Body of pancreas (tissue), 4 donors: Measurements from ENCODE around the gene BPHL. TPM values are rescaled to one million over a fixed set of nuclear protein-coding genes. Genes with fewer than 3 reads are reported as not detected.
"Not testable (repeated sequence)": the region's sequence is repeated elsewhere in the genome, so short reads cannot be mapped to it uniquely, and the experiment has no call there.

Experiments used
- ATAC-seq: fragments of 150-250 bp; one replicate; pipeline ENCODE4 v1.9.1; 2016
- DNase-seq, 4 donors: peaks; one replicate each; pipeline ENCODE4 v3.0.0-alpha.2; 2019
- H3K27ac ChIP-seq, 4 donors: fragments of 200-600 bp; sonication (generic); 1 replicate in 3 of 4; 2 replicates in 1 of 4; pipeline versions ENCODE4 v1.5.1 to v1.6.1; 2016 to 2019; ENCODE audit warnings: mild to moderate bottlenecking in 1 of 4, mixed read lengths in 1 of 4, moderate library complexity in 1 of 4
- H3K27me3 ChIP-seq, 2 donors: fragments of 200-600 bp; sonication (generic); one replicate each; pipeline ENCODE4 v1.6.0; 2016; ENCODE audit warnings: mild to moderate bottlenecking in 1 of 2
- H3K36me3 ChIP-seq, 2 donors: fragments of 200-600 bp; sonication (generic); replicated peaks in 1 of 2; 2 replicates each; pipeline ENCODE4 v1.5.1; 2016; ENCODE audit warnings: low read depth in 2 of 2; ENCODE audit not compliant: insufficient read depth in 1 of 2
- H3K4me1 ChIP-seq: fragments of 200-600 bp; sonication (generic); one replicate; pipeline ENCODE4 v1.6.0; 2016
- H3K4me3 ChIP-seq, 2 donors: fragments of 200-600 bp; sonication (generic); 1 replicate in 1 of 2; 2 replicates in 1 of 2; pipeline ENCODE4 v1.5.1; 2016 to 2019
- H3K9me3 ChIP-seq, 3 donors: fragments of 200-600 bp; sonication (generic); 1 replicate in 2 of 3; 2 replicates in 1 of 3; pipeline ENCODE4 v1.5.1; 2016
- CTCF ChIP-seq, 7 experiments: fragments of 450-650 bp in 4 of 7; fragments of 200-600 bp in 3 of 7; sonication (generic) in 3 of 7; IDR thresholded peaks; one replicate each; pipeline ENCODE4 v1.5.1; 2016 to 2019; ENCODE audit warnings: antibody characterized with exemption in 7 of 7
- POLR2A ChIP-seq, 3 donors: fragments of 450-650 bp; IDR thresholded peaks; one replicate each; pipeline ENCODE4 v1.6.1; 2016; ENCODE audit warnings: antibody characterized with exemption in 3 of 3, mild to moderate bottlenecking in 2 of 3
- WGBS, 2 donors: methylation state at CpG; one replicate each; pipeline ENCODE4 v1.1.5; 2017; 5-methylcytosine and 5-hydroxymethylcytosine counted together
- intact Hi-C: fragments of 100-400 bp; cut with DNase I; formaldehyde crosslinking; loops from one replicate; pipeline ENCODE4 v1.15.1; 2023
- total RNA-seq, 2 donors: library from RNA; depleted of rRNA; stranded (reverse); fragments of >200 nt; gene quantifications; one replicate each; pipeline ENCODE4 v1.1.0, GENCODE V29; 2016

Gene BPHL
- total RNA-seq, 2 donors from 2014 or later = 15.6 to 21.8 TPM

- TF ChIP-seq CTCF (IDR thresholded peaks at IDR 0.05) (no peak), POLR2A (IDR thresholded peaks at IDR 0.05) (no peak)
- Histone ChIP-seq H3K36me3 (peaks cover 6 to 15% of the 10 kb centered on the region in 2 donors), H3K4me3 (no peak overlapping the region), H3K9me3 (no peaks in the 10 kb centered on the region), H3K4me1 (peaks cover 20% of the 10 kb centered on the region), H3K27ac (no peak overlapping the region), H3K27me3 (no peaks in the 10 kb centered on the region)
- WGBS, 2 donors = 91 to 94% methylated on average over 3 of the region's 3 CpGs
- ATAC-seq (no peak), DNase-seq (no peak)
- intact Hi-C loops = no loop called here
These were observed 42.2 kb upstream of the BPHL start for GRCh38 chr6:3076320-3076719.

- intact Hi-C loops = no loop called here
- no peaks in the 10 kb centered on the region for H3K9me3 ChIP-seq
- H3K4me1 ChIP-seq = peaks cover 17% of the 10 kb centered on the region
- H3K27me3 ChIP-seq = no peaks in the 10 kb centered on the region
- WGBS, 2 donors = 86 to 93% methylated on average over 9 of the region's 9 CpGs
- no peak overlapping the region for H3K27ac ChIP-seq
- H3K36me3 ChIP-seq = peaks cover 6 to 17% of the 10 kb centered on the region in 2 donors
- TF ChIP-seq POLR2A (IDR thresholded peaks at IDR 0.05) (no peak), CTCF (IDR thresholded peaks at IDR 0.05) (no peak)
- no peak for DNase-seq
- ATAC-seq = no peak
- no peak overlapping the region for H3K4me3 ChIP-seq
These were observed 41.1 kb upstream of the BPHL start for GRCh38 chr6:3077430-3077829.

GRCh38 chr6:3078952-3079351 is 39.6 kb upstream of the BPHL start:
- H3K27me3 ChIP-seq, H3K4me3 ChIP-seq, intact Hi-C loops, H3K9me3 ChIP-seq, DNase-seq, H3K27ac ChIP-seq, ATAC-seq: not testable (repeated sequence)
- H3K4me1 ChIP-seq = peaks cover 17% of the 10 kb centered on the region
- peaks cover 6 to 30% of the 10 kb centered on the region in 2 donors for H3K36me3 ChIP-seq
- WGBS, 2 donors = 97% methylated on average over 8 of the region's 8 CpGs

- Histone ChIP-seq H3K4me3 (no peak overlapping the region), H3K9me3 (no peaks in the 10 kb centered on the region), H3K36me3 (peaks cover 6 to 33% of the 10 kb centered on the region in 2 donors), H3K4me1 (peaks cover 16% of the 10 kb centered on the region), H3K27ac (no peak overlapping the region), H3K27me3 (no peaks in the 10 kb centered on the region)
- TF ChIP-seq CTCF (IDR thresholded peaks at IDR 0.05) (no peak), POLR2A (IDR thresholded peaks at IDR 0.05) (no peak)
- DNase-seq (no peak), ATAC-seq (no peak)
- intact Hi-C loops = no loop called here
- 100% methylated on average over 1 of the region's 1 CpG for WGBS, 2 donors
These were observed 38.8 kb upstream of the BPHL start for GRCh38 chr6:3079682-3080081.

- peak in 1 of 4 donors; percentile 23 for DNase-seq
- intact Hi-C loops = no loop called here
- no peak overlapping the region for H3K27ac ChIP-seq
- ATAC-seq = no peak
- H3K4me3 ChIP-seq = no peak overlapping the region
- no peak for TF ChIP-seq CTCF (IDR thresholded peaks at IDR 0.05)
- no peak for TF ChIP-seq POLR2A (IDR thresholded peaks at IDR 0.05)
- 88 to 93% methylated on average over 5 of the region's 5 CpGs for WGBS, 2 donors
- no peaks in the 10 kb centered on the region for H3K4me1 ChIP-seq
- no peaks in the 10 kb centered on the region for H3K27me3 ChIP-seq
- peaks cover 6 to 33% of the 10 kb centered on the region in 2 donors for H3K36me3 ChIP-seq
- H3K9me3 ChIP-seq = no peaks in the 10 kb centered on the region
These were observed 36.6 kb upstream of the BPHL start for GRCh38 chr6:3081960-3082359.
